ENCODE results near the gene ABI2.
"Not testable (repeated sequence)": the region's sequence is repeated elsewhere in the genome, so short reads cannot be mapped to it uniquely, and the experiment has no call there.

DNA sequence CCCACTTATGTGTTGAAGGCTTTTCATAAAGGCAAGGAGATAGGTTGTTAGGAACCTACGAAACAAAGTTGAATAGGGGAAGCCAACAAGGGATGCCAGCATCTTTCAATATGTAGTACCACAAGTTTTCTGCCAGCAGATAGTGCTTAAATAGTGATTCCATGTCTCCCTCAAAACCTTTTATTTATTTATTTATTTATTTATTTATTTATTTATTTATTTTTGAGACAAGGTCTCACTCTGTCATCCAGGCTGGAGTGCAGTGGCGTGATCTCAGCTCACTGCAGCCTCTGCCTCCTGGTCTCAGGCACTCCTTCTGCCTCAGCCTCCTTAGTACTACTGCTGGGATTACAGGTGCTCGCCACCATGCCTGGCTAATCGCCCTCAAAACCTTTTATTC, 14.2 kb downstream of the ABI2 start:
- TF ChIP-seq, protein P1, sequence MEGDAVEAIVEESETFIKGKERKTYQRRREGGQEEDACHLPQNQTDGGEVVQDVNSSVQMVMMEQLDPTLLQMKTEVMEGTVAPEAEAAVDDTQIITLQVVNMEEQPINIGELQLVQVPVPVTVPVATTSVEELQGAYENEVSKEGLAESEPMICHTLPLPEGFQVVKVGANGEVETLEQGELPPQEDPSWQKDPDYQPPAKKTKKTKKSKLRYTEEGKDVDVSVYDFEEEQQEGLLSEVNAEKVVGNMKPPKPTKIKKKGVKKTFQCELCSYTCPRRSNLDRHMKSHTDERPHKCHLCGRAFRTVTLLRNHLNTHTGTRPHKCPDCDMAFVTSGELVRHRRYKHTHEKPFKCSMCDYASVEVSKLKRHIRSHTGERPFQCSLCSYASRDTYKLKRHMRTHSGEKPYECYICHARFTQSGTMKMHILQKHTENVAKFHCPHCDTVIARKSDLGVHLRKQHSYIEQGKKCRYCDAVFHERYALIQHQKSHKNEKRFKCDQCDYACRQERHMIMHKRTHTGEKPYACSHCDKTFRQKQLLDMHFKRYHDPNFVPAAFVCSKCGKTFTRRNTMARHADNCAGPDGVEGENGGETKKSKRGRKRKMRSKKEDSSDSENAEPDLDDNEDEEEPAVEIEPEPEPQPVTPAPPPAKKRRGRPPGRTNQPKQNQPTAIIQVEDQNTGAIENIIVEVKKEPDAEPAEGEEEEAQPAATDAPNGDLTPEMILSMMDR (IDR thresholded peaks at IDR 0.05), result not testable (repeated sequence)
- TF ChIP-seq POLR2A (IDR thresholded peaks at IDR 0.05), result not testable (repeated sequence)

Data from right lobe of liver (tissue), 4 donors.